ENCODE measurements around the gene MAST4.

Gene MAST4

GRCh38 chr5:66986534-66986933, 390.3 kb downstream of the MAST4 start:
- no peak for DNase-seq
- H3K27ac ChIP-seq (ENCODE audit: insufficient read depth, low read length, poor library complexity, severe bottlenecking) = no peak overlapping the region
- H3K9me3 ChIP-seq (ENCODE audit: control insufficient read depth, low read length) = no peaks in the 10 kb centered on the region
- H3K4me1 ChIP-seq (ENCODE audit: control insufficient read depth, insufficient read depth, low read length, poor library complexity, severe bottlenecking) = no peaks in the 10 kb centered on the region
- no peaks in the 10 kb centered on the region for H3K36me3 ChIP-seq (ENCODE audit: control insufficient read depth, insufficient read depth, low read length)
- H3K4me3 ChIP-seq (ENCODE audit: insufficient read depth, low read depth, low read length, poor library complexity, severe bottlenecking) = no peak overlapping the region
- H3K27me3 ChIP-seq (replicated peaks; ENCODE audit: control insufficient read depth, insufficient read depth, low read length, poor library complexity, severe bottlenecking) = no peaks in the 10 kb centered on the region

- no peaks in the 10 kb centered on the region for H3K27me3 ChIP-seq (replicated peaks; ENCODE audit: control insufficient read depth, insufficient read depth, low read length, poor library complexity, severe bottlenecking)
- no peak for DNase-seq
- H3K36me3 ChIP-seq (ENCODE audit: control insufficient read depth, insufficient read depth, low read length) = no peaks in the 10 kb centered on the region
Measured at GRCh38 chr5:66987126-66987525, 390.9 kb downstream of the MAST4 start.

GRCh38 chr5:66987540-66987939, 391.3 kb downstream of the MAST4 start:
- Histone ChIP-seq H3K4me3 (ENCODE audit: insufficient read depth, low read depth, low read length, poor library complexity, severe bottlenecking) (no peak overlapping the region), H3K9me3 (ENCODE audit: control insufficient read depth, low read length) (no peaks in the 10 kb centered on the region), H3K4me1 (ENCODE audit: control insufficient read depth, insufficient read depth, low read length, poor library complexity, severe bottlenecking) (no peaks in the 10 kb centered on the region), H3K36me3 (ENCODE audit: control insufficient read depth, insufficient read depth, low read length) (no peaks in the 10 kb centered on the region), H3K27me3 (replicated peaks; ENCODE audit: control insufficient read depth, insufficient read depth, low read length, poor library complexity, severe bottlenecking) (no peaks in the 10 kb centered on the region), H3K27ac (ENCODE audit: insufficient read depth, low read length, poor library complexity, severe bottlenecking) (no peak overlapping the region)
- DNase-seq = no peak

More at GRCh38 chr5:66987126-66987525, 390.9 kb downstream of the MAST4 start:
- Histone ChIP-seq H3K4me1 (ENCODE audit: control insufficient read depth, insufficient read depth, low read length, poor library complexity, severe bottlenecking) (no peaks in the 10 kb centered on the region), H3K27ac (ENCODE audit: insufficient read depth, low read length, poor library complexity, severe bottlenecking) (no peak overlapping the region), H3K9me3 (ENCODE audit: control insufficient read depth, low read length) (no peaks in the 10 kb centered on the region), H3K4me3 (ENCODE audit: insufficient read depth, low read depth, low read length, poor library complexity, severe bottlenecking) (no peak overlapping the region)

- H3K4me1 ChIP-seq (ENCODE audit: control insufficient read depth, insufficient read depth, low read length, poor library complexity, severe bottlenecking) = no peaks in the 10 kb centered on the region
- DNase-seq = no peak
- no peaks in the 10 kb centered on the region for H3K27me3 ChIP-seq (replicated peaks; ENCODE audit: control insufficient read depth, insufficient read depth, low read length, poor library complexity, severe bottlenecking)
- H3K27ac ChIP-seq (ENCODE audit: insufficient read depth, low read length, poor library complexity, severe bottlenecking) = no peak overlapping the region
- no peaks in the 10 kb centered on the region for H3K36me3 ChIP-seq (ENCODE audit: control insufficient read depth, insufficient read depth, low read length)
- no peaks in the 10 kb centered on the region for H3K9me3 ChIP-seq (ENCODE audit: control insufficient read depth, low read length)
- no peak overlapping the region for H3K4me3 ChIP-seq (ENCODE audit: insufficient read depth, low read depth, low read length, poor library complexity, severe bottlenecking)
Measured at GRCh38 chr5:66987949-66988838, 392.0 kb downstream of the MAST4 start.

- Histone ChIP-seq H3K27ac (ENCODE audit: insufficient read depth, low read length, poor library complexity, severe bottlenecking) (no peak overlapping the region), H3K4me3 (ENCODE audit: insufficient read depth, low read depth, low read length, poor library complexity, severe bottlenecking) (no peak overlapping the region), H3K36me3 (ENCODE audit: control insufficient read depth, insufficient read depth, low read length) (no peaks in the 10 kb centered on the region), H3K9me3 (ENCODE audit: control insufficient read depth, low read length) (no peaks in the 10 kb centered on the region), H3K27me3 (replicated peaks; ENCODE audit: control insufficient read depth, insufficient read depth, low read length, poor library complexity, severe bottlenecking) (no peaks in the 10 kb centered on the region), H3K4me1 (ENCODE audit: control insufficient read depth, insufficient read depth, low read length, poor library complexity, severe bottlenecking) (no peaks in the 10 kb centered on the region)
- no peak for DNase-seq
Measured at GRCh38 chr5:66989286-66989685, 393.1 kb downstream of the MAST4 start.

DNA sequence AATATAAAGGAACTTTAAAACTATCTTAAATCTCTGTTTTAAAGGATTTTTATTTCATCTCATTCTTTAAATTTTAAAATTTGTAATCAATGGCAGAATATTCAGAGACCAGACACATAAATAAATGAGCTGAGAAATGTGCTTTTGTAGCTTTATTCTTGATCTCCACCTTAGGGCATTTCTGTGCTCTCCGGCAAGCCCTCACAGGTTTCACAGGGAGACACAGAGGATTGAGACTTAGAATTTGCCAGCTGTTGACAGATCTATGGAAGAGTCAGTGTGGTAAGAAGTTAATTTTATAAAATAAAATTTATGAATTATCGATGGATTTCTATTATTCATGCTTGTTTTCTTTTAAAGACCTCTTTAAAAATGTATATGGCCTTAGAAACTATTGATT, 393.6 kb downstream of the MAST4 start:
- Histone ChIP-seq H3K4me3 (ENCODE audit: insufficient read depth, low read depth, low read length, poor library complexity, severe bottlenecking) (no peak overlapping the region), H3K27ac (ENCODE audit: insufficient read depth, low read length, poor library complexity, severe bottlenecking) (no peak overlapping the region), H3K36me3 (ENCODE audit: control insufficient read depth, insufficient read depth, low read length) (no peaks in the 10 kb centered on the region), H3K4me1 (ENCODE audit: control insufficient read depth, insufficient read depth, low read length, poor library complexity, severe bottlenecking) (no peaks in the 10 kb centered on the region), H3K9me3 (ENCODE audit: control insufficient read depth, low read length) (no peaks in the 10 kb centered on the region), H3K27me3 (replicated peaks; ENCODE audit: control insufficient read depth, insufficient read depth, low read length, poor library complexity, severe bottlenecking) (no peaks in the 10 kb centered on the region)
- DNase-seq = no peak

DNA sequence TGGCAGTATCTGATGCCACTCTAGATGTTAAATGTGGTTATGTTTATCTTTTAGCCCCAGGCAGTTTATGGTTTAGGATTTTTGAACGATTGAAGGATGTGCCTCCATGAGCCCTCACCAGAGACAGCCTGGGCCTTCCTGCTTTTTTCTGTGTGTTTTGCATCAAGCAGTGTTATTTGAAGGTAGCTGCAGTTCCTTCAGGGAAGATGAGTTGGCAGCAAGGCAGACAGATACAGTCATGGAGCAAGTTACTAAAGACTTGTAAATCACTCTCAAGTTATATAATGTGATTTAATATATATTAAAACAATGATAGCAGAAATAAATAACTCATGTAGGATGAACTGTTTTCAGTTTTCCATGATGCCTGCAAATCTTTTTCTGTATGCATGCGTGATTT, 395.6 kb downstream of the MAST4 start:
- no peak overlapping the region for H3K27ac ChIP-seq (ENCODE audit: insufficient read depth, low read length, poor library complexity, severe bottlenecking)
- no peaks in the 10 kb centered on the region for H3K9me3 ChIP-seq (ENCODE audit: control insufficient read depth, low read length)
- no peak overlapping the region for H3K4me3 ChIP-seq (ENCODE audit: insufficient read depth, low read depth, low read length, poor library complexity, severe bottlenecking)
- H3K4me1 ChIP-seq (ENCODE audit: control insufficient read depth, insufficient read depth, low read length, poor library complexity, severe bottlenecking) = no peaks in the 10 kb centered on the region
- no peaks in the 10 kb centered on the region for H3K27me3 ChIP-seq (replicated peaks; ENCODE audit: control insufficient read depth, insufficient read depth, low read length, poor library complexity, severe bottlenecking)
- no peak for DNase-seq
- H3K36me3 ChIP-seq (ENCODE audit: control insufficient read depth, insufficient read depth, low read length) = no peaks in the 10 kb centered on the region

DNA sequence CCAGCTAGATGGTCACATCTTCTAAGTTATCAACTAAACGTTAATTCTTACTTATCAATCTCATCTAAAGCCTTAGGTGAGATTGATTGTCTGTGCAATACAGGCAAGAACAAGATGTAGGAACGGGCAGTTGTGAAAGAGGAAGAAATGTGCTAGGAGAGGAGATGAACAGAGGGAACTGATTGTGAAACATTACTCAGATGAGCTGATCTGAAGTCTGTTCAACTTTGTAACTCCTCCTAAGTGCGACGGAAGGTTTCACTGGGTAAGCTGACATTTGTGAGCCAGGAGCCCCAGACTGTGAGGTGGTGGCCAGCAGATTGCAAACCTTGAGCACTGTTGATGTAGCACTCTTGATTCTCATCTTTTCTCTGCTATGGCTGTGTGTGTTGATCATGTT, 396.4 kb downstream of the MAST4 start:
- Histone ChIP-seq H3K27ac (ENCODE audit: insufficient read depth, low read length, poor library complexity, severe bottlenecking) (no peak overlapping the region), H3K4me1 (ENCODE audit: control insufficient read depth, insufficient read depth, low read length, poor library complexity, severe bottlenecking) (no peaks in the 10 kb centered on the region)
- no peak for DNase-seq

DNA sequence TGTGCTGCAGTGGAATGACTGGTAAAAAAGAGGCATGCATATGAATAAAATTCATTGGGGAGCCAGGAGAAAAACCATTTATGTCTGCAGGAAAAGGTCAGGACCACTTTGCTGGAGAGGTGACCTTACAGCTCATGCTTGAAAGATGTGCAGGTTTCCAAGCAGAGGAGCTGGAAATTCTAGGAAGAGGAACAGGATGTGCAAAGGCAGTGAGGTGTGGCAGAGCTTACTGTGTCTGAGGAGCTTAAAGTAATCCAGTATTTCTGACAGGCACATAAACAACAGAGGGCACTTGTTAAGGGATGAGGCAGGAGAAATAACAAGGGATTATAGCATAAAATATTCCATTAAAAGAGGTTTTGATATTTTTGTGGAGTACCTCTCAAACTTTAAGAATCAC, 397.3 kb downstream of the MAST4 start:
- Histone ChIP-seq H3K36me3 (ENCODE audit: control insufficient read depth, insufficient read depth, low read length) (no peaks in the 10 kb centered on the region), H3K4me3 (ENCODE audit: insufficient read depth, low read depth, low read length, poor library complexity, severe bottlenecking) (no peak overlapping the region), H3K9me3 (ENCODE audit: control insufficient read depth, low read length) (no peaks in the 10 kb centered on the region), H3K27me3 (replicated peaks; ENCODE audit: control insufficient read depth, insufficient read depth, low read length, poor library complexity, severe bottlenecking) (no peaks in the 10 kb centered on the region), H3K27ac (ENCODE audit: insufficient read depth, low read length, poor library complexity, severe bottlenecking) (no peak overlapping the region), H3K4me1 (ENCODE audit: control insufficient read depth, insufficient read depth, low read length, poor library complexity, severe bottlenecking) (no peaks in the 10 kb centered on the region)
- DNase-seq = no peak

More for the DNA sequence above, 396.4 kb downstream of the MAST4 start:
- Histone ChIP-seq H3K36me3 (ENCODE audit: control insufficient read depth, insufficient read depth, low read length) (no peaks in the 10 kb centered on the region), H3K4me3 (ENCODE audit: insufficient read depth, low read depth, low read length, poor library complexity, severe bottlenecking) (no peak overlapping the region), H3K27me3 (replicated peaks; ENCODE audit: control insufficient read depth, insufficient read depth, low read length, poor library complexity, severe bottlenecking) (no peaks in the 10 kb centered on the region), H3K9me3 (ENCODE audit: control insufficient read depth, low read length) (no peaks in the 10 kb centered on the region)

DNA sequence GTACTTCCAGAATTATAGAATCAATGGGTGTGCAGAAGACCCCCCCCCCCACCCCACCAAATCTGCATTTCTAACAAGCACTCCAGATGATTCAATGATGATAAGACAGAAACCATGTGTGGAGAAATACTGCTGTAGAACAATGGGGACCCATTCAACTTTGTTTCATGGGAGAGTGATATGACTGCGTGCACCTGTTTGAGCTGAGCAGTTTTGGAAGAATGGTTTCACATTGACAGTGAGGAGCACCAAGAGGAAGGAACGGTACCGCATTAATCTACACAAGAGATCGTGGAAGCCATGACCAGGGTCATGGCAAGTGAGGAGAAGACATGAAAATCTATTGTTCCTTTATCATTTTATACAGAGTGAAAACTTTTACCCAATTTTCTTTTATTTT, 397.7 kb downstream of the MAST4 start:
- H3K4me3 ChIP-seq (ENCODE audit: insufficient read depth, low read depth, low read length, poor library complexity, severe bottlenecking) = no peak overlapping the region
- DNase-seq = no peak
- no peaks in the 10 kb centered on the region for H3K9me3 ChIP-seq (ENCODE audit: control insufficient read depth, low read length)
- no peak overlapping the region for H3K27ac ChIP-seq (ENCODE audit: insufficient read depth, low read length, poor library complexity, severe bottlenecking)
- no peaks in the 10 kb centered on the region for H3K27me3 ChIP-seq (replicated peaks; ENCODE audit: control insufficient read depth, insufficient read depth, low read length, poor library complexity, severe bottlenecking)
- H3K4me1 ChIP-seq (ENCODE audit: control insufficient read depth, insufficient read depth, low read length, poor library complexity, severe bottlenecking) = no peaks in the 10 kb centered on the region
- no peaks in the 10 kb centered on the region for H3K36me3 ChIP-seq (ENCODE audit: control insufficient read depth, insufficient read depth, low read length)
